Vagina (tissue), 2 donors: ENCODE results near the gene NFIA. TPM values are rescaled to one million over a fixed set of nuclear protein-coding genes. Genes with fewer than 3 reads are reported as not detected.
A peak's percentile ranks its signal among the peaks of the same experiment; 100 is the strongest.

Source experiments
- DNase-seq, 2 donors: peaks; one replicate each; pipeline ENCODE4 v3.0.0-alpha.2; 2017; ENCODE audit errors: extremely low spot score in 2 of 2
- H3K27ac ChIP-seq: fragments of 200-600 bp; sonication (generic); one replicate; pipeline ENCODE4 v1.5.1; 2019
- H3K27me3 ChIP-seq: fragments of 200-600 bp; sonication (generic); one replicate; pipeline ENCODE4 v1.5.1; 2019
- H3K36me3 ChIP-seq, 2 donors: fragments of 200-600 bp; sonication (generic); one replicate each; pipeline ENCODE4 v1.5.1; 2017 to 2019
- H3K4me1 ChIP-seq: fragments of 200-600 bp; sonication (generic); one replicate; pipeline ENCODE4 v1.5.1; 2019
- H3K4me3 ChIP-seq, 2 donors: fragments of 200-600 bp; sonication (generic); 1 replicate in 1 of 2; 2 replicates in 1 of 2; pipeline ENCODE4 v1.5.1; 2016 to 2019
- H3K9me3 ChIP-seq: fragments of 200-600 bp; sonication (generic); one replicate; pipeline ENCODE4 v1.5.1; 2019
- CTCF ChIP-seq, 3 experiments: fragments of 450-650 bp in 2 of 3; fragments of 200-600 bp in 1 of 3; sonication (generic) in 1 of 3; IDR thresholded peaks; one replicate each; pipeline ENCODE4 v1.5.1; 2017 to 2019; ENCODE audit warnings: antibody characterized with exemption in 3 of 3, mild to moderate bottlenecking in 2 of 3, moderate library complexity in 2 of 3
- POLR2A ChIP-seq, 2 donors: fragments of 450-650 bp; IDR thresholded peaks; one replicate each; pipeline ENCODE4 v1.6.1; 2017; ENCODE audit warnings: antibody characterized with exemption in 2 of 2, mild to moderate bottlenecking in 2 of 2, moderate library complexity in 2 of 2
- POLR2AphosphoS5 ChIP-seq, 2 donors: sonication (generic); formaldehyde crosslinking; IDR thresholded peaks; one replicate each; pipeline ENCODE4 v1.9.0; 2017; ENCODE audit warnings: antibody characterized with exemption in 2 of 2, mild to moderate bottlenecking in 2 of 2, low read depth in 1 of 2; ENCODE audit not compliant: insufficient read depth in 1 of 2
- intact Hi-C: fragments of 100-400 bp; cut with DNase I; formaldehyde crosslinking; loops from one replicate; pipeline ENCODE4 v1.15.1; 2023
- total RNA-seq: library from RNA; depleted of rRNA; stranded (reverse); fragments of >200 nt; gene quantifications from one replicate; pipeline ENCODE4 v1.2.3, GENCODE V29; 2016

The NFIA gene
- total RNA-seq, 1 donor from 2014 or later: 59.2 TPM

GRCh38 chr1:61337981-61338848 is 255.9 kb downstream of the NFIA start:
- intact Hi-C loops: loop anchor here (5.0 to 10.0 kb wide), 4 partner anchors 59 to 283 kb away; partner anchors contain the start of gene NFIA
- H3K4me1 ChIP-seq: peaks cover 27% of the 10 kb centered on the region

GRCh38 chr1:61338899-61339298 is 256.5 kb downstream of the NFIA start:
- H3K4me3 ChIP-seq: no peak overlapping the region
- H3K27me3 ChIP-seq: no peaks in the 10 kb centered on the region
- intact Hi-C loops: loop anchor here (5.0 to 10.0 kb wide), 4 partner anchors 58 to 284 kb away; partner anchors contain the start of gene NFIA
- TF ChIP-seq CTCF (IDR thresholded peaks at IDR 0.05) (no peak), POLR2AphosphoS5 (IDR thresholded peaks at IDR 0.05; ENCODE audit: insufficient read depth in 1 of 2, low read depth in 1 of 2) (no peak), POLR2A (IDR thresholded peaks at IDR 0.05) (no peak)
- H3K9me3 ChIP-seq: no peaks in the 10 kb centered on the region
- H3K27ac ChIP-seq: peak overlapping the region; percentile 47
- peaks cover 34% of the 10 kb centered on the region for H3K4me1 ChIP-seq
- DNase-seq: no peak
- H3K36me3 ChIP-seq: no peaks in the 10 kb centered on the region

More at GRCh38 chr1:61337981-61338848, 255.9 kb downstream of the NFIA start:
- TF ChIP-seq POLR2A (IDR thresholded peaks at IDR 0.05) (no peak), POLR2AphosphoS5 (IDR thresholded peaks at IDR 0.05; ENCODE audit: insufficient read depth in 1 of 2, low read depth in 1 of 2) (peak in 1 of 2 donors; percentile 70), CTCF (IDR thresholded peaks at IDR 0.05) (peak in 2 of 3 experiments; percentile 51 to 69)
- no peaks in the 10 kb centered on the region for H3K9me3 ChIP-seq
- peak overlapping the region in 1 of 2 donors; percentile 24 for H3K4me3 ChIP-seq
- H3K27ac ChIP-seq: peak overlapping the region; percentile 47
- H3K27me3 ChIP-seq: no peaks in the 10 kb centered on the region
- no peaks in the 10 kb centered on the region for H3K36me3 ChIP-seq
- DNase-seq: no peak

DNA sequence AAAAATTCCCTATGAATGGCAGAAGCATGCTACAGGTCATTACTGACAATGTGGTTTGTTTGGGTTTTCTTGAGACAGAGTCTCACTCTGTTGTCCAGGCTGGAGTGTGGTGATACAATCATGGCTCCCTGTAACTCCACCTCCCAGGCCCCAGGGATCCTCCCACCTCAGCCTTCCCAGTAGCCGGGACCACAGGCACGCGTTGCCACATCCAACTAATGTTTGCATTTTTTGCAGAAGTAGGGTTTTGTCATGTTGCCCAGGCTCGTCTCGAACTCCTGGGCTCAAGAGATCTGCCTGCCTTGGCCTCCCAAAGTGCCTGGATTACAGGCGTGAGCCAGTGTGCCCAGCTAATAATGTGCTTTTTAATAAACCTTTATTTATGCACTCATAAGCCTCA is 259.1 kb downstream of the NFIA start:
- no peaks in the 10 kb centered on the region for H3K36me3 ChIP-seq
- no peak overlapping the region for H3K27ac ChIP-seq
- no peaks in the 10 kb centered on the region for H3K9me3 ChIP-seq
- no peak for DNase-seq
- no peak overlapping the region for H3K4me3 ChIP-seq
- H3K4me1 ChIP-seq: peaks cover 44% of the 10 kb centered on the region
- no peak for TF ChIP-seq POLR2A (IDR thresholded peaks at IDR 0.05)
- TF ChIP-seq CTCF (IDR thresholded peaks at IDR 0.05): no peak
- TF ChIP-seq POLR2AphosphoS5 (IDR thresholded peaks at IDR 0.05; ENCODE audit: insufficient read depth in 1 of 2, low read depth in 1 of 2): no peak
- H3K27me3 ChIP-seq: no peaks in the 10 kb centered on the region
- intact Hi-C loops: no loop called here

DNA sequence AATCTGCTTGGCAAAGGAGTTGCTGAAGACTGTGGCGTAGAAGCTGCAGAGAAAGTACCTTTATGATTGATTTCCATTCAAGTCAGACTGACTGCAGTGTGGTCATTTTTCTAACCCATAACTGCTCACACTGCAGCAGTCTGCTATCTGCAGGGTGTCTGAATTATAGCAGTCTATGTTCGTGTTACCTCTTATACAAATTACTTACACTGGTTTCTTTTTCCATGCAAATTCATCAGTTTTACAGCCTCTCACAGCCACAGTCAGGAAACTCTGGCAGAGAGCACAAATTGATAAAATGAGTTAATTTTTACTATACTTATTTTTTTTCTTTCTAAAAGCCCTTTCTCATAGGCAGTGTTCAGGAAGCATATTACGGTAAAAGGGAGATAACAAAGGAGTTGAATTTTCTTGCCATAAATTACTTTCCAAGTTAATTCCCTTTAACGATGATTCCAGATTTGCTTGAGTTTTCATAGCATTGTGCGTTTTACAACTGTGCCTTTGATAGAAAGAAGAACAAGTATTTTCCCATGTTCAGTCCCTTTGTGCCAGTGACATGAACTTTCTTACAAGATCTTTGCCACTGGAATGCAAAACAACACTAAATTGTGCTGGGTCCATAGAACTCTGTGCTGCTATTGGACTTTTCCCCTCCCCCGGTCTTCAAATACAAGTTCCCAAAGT is 261.5 kb downstream of the NFIA start:
- H3K27ac ChIP-seq: no peak overlapping the region
- intact Hi-C loops: no loop called here
- TF ChIP-seq CTCF (IDR thresholded peaks at IDR 0.05) (no peak), POLR2AphosphoS5 (IDR thresholded peaks at IDR 0.05; ENCODE audit: insufficient read depth in 1 of 2, low read depth in 1 of 2) (no peak), POLR2A (IDR thresholded peaks at IDR 0.05) (no peak)
- H3K9me3 ChIP-seq: no peaks in the 10 kb centered on the region
- no peak overlapping the region for H3K4me3 ChIP-seq
- H3K27me3 ChIP-seq: no peaks in the 10 kb centered on the region
- no peak for DNase-seq
- no peaks in the 10 kb centered on the region for H3K36me3 ChIP-seq
- H3K4me1 ChIP-seq: peaks cover 23% of the 10 kb centered on the region
